HG03439 (cell line): ENCODE data around the gene CD68.
"Not testable (repeated sequence)": the region's sequence is repeated elsewhere in the genome, so short reads cannot be mapped to it uniquely, and the experiment has no call there.

Experiments
- ATAC-seq: cut with Tn5 transposase; IDR thresholded peaks from one replicate; pipeline ENCODE4 v1.9.1; 2021; ENCODE audit warnings: mild to moderate bottlenecking, moderate library complexity; ENCODE audit not compliant: unreplicated experiment

The CD68 gene

GRCh38 chr17:7580604-7581575 lies 1.5 kb downstream of the CD68 start:
- ATAC-seq: no peak

DNA sequence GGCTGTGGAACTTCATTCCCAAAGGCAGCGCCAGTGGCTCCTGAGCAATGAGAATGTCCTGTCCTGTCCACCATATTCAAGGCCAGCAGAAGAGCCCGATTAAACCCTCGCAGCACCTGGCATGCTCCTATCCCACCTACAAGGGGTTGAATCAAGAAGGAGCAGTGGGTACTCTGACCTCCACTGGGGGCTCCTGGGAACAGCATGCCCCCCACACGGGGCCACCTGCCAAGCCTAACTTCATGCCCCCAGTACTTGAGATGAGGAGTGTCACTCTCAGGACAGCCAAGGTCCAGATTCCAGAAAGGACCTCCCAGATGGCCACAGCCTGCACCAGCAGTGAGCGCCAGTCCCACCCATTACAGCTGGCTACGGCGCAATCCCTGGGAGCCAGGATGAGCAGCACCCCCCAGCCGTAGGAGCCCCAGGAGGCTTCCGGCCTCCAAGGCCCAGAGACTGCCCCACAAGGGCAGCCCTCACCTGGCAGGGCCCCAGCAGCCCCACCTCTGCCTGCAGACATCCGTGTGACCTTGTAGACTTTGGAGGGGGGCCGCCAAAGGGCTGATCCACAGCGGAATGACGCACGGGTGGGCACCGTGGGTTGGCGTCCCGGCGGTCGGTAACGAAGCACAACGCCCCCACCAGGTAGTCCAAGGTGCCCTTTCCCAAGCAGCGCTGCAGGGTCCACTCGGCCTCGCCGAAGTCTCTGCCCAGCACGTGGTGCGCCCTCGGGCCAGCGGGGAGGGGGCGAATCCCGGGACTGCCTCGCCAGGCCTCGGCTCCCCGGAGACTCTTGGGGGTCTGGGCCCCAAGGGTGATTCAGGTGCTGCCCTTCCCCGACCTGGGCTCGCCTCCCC lies 3.2 kb downstream of the CD68 start:
- no peak for ATAC-seq

- peak; percentile 67 for ATAC-seq
These were observed 4.0 kb downstream of the CD68 start, which contains the start of gene MPDU1 for GRCh38 chr17:7583253-7584109. MPDU1 (plus strand) TSS chr17:7583852; CDS start chr17:7583863, 11 bp downstream.

- ATAC-seq: no peak
These were observed 7.4 kb downstream of the CD68 start for GRCh38 chr17:7586673-7587419.

GRCh38 chr17:7587420-7588151 lies 8.1 kb downstream of the CD68 start:
- ATAC-seq: no peak

DNA sequence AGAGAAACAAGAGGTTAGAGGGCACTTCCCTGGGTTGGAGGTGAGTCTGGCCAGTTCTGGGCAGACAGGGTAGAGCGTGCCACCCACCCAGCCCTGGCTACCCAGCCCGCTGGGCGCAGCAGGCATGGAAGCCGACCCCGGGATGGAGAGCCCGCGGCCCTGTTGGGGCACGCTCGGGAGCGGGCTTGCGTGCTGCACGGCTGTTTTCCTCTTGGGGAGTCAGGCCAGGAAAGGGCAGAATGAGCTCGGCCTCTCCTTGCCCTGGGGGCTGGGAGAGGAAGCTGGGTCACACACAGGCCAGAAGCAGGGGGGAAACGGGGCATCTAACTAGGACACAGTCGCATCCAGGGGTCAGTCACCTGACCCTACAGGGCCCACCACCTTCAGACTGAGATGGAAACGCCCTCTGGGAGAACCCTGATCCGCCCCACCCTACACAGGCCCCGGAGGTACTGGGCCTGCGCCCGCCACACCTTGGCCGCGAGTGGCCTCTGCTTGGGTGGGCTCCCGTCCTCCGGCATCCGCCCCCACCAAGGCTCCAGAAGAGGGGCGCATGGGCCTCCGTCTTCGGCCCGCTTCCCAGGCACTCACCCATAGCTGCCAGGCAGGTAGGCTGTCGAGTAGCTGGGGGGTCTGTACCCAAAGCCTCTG lies 9.2 kb downstream of the CD68 start:
- no peak for ATAC-seq

DNA sequence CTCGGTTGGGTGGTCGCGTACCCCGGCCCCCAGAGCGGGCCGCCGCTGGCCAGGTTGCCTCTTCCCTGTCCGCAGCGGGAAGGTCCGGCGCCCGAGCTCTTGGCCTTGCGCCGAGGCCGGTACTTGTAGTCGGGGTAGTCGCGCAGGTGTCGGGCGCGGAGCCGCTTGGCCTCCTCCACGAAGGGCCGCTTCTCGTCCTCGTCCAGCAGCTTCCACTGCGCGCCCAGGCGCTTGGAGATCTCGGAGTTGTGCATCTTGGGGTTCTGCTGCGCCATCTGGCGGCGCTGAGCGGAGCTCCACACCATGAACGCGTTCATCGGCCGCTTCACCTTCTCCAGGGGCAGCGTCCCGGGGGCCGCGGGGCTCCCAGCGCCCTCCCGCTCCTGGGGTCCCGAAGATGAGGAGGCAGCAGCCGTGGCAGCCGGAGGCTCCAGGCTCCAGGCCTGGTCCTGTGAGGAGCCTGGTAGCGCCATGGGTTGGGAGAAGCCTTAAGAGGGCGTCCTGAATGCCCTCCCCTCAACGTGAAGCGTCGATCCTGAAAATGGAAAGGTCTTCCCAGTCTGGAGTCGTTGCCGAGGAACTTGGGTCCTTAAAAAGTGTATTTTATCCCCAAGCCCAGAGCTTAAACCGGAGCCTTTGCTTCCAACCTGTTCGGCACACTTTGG lies 9.9 kb downstream of the CD68 start:
- ATAC-seq: no peak

DNA sequence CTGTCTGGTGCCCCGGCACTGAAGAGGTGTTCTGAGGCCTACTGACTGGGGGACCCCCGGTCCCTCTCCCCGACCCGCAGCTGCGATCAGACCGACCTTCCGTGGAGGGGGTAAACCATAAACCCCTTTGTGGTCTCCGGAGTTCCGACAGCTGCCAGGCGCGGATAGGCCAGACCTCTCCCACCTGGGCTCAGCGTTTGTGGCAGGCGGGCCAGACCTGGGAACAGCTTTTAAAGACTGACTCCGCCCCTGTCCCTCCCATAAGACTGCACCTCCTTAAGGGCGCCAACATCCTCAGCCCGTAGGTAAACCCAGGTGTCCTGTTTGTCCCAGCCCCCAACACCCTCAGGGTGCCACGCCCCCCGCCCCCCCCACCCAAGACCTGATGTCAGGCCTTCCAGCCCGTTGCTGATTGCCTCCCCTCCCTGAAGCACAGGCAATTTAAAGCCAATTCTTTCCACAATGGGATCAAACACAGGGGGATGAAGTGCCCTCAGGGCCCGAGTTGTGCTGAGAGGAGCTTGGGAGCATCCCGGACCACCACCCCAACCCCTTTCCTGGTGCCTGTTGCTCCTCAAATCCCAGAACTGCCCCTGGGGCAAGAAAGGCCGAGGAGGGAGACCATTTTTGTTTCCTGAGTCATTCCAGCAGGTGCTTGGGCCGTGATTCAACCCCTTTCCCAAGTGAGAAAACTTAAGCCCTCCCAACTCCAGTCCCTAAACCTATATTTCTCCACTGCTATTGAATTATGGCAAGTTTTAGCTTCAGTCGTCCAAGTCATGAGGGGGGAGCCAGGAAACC lies 10.7 kb downstream of the CD68 start, which contains the start of gene SOX15:
TSS of gene SOX15 (minus strand) at position 204 of the 801 bp plus-strand sequence. CDS start 418 bp downstream, outside the sequence.
- no peak for ATAC-seq

DNA sequence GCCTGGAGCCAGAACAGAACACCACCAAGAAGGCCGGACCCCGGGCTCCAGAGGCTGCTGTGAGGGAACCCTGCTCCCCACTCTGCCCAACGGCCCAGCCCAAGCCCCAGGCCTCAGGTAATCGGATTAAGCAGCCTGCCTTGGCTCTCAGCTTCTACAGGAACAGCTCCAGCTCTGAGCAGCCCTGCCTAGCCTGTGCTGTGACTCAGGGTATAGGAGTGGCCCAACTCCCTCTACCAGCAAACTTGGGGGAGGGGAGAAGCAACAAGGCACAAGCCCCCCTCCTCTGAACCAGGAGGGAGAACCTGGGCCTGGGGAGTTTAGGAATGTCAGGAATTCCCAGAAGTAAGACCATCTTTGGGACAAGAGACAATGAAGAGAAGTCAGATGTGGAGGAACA lies 11.3 kb downstream of the CD68 start:
- no peak for ATAC-seq

DNA sequence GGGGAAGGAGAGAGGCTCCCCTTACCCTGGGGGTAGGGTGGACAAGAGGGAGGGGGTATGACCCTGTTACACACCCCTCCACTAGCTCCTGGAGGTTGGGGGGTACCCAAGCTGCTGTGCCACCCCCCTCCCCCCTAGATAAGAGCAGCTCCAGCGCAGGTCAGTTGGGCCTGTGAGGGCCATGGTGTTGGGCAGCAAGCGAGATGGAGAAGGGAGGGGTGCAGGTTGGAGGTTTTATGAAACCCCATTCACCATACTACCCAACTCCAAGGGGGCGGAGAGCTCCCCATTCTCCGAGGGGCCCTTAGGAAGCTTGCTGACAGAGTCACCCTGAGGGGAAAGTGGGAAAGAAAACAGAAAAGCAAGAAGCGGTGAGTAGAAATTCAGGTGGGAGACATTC lies 12.2 kb downstream of the CD68 start:
- no peak for ATAC-seq

DNA sequence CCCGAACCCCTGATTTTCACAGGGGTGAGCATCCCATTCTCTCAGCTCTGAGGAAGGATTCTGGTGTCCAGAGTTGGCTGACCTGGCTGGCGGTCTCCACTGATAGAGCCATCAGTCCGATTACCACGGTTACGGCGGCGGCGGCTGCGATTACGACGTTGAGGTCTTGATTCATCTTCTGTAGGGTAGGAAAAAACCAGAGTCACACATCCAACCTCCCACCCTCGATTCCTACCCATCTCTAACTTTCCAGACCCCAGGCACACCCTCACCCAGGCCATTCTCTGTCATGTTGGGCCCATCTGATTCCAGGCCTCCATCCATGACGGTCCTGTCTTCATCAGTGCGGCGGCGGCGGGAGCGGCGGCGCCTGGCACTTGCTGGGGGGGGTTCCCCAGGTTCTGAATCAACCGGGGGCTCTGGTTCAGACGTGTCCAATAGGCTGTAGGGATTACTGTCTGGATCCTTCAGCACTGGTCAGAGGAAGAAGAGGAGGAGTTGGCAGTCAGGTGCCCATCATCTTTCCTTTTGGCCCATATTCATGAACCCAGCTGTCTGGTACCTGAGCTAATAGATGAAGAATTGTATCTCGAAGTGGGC lies 13.1 kb downstream of the CD68 start:
- ATAC-seq: no peak

- no peak for ATAC-seq
These were observed 13.9 kb downstream of the CD68 start for GRCh38 chr17:7593296-7593695.

DNA sequence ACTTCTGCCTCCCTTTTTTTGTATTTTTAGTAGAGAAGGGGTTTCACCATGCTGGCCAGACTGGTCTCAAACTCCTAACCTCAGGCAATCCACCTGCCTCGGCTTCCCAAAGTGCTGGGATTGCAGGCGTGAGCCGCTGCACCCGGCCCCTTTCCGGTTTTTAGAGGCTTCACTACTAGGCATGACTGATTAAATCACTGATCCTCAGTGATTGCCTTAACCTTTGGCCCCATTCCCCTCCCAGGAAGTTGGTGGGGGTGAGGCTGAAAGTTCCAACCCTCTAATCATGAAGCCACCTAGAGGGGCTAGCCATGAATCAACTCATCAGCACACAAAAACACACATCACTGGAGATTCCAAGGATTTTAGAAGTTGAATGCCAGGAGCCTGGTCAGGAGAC lies 18.1 kb downstream of the CD68 start:
- not testable (repeated sequence) for ATAC-seq

DNA sequence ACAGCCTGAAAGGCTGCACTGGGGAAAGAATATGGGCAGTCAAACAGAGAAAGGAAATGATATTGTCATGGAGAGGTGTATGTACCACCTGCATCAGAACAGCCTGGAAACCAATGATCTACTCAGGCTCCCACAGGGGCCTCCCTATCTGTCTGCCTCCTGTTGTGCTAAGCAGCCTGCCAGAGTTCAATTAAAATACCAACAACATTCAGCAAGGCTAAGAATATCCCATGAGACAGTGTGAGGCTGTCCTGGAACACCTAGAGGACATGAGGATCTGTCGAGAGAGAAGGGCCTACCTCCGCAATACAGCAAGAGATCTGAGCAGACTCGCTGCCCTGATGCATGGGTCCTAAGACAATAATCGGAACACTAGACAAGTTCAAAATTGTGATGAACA lies 26.8 kb downstream of the CD68 start:
- ATAC-seq: no peak

- no peak for ATAC-seq
These were observed 31.2 kb downstream of the CD68 start for GRCh38 chr17:7610641-7611040.

DNA sequence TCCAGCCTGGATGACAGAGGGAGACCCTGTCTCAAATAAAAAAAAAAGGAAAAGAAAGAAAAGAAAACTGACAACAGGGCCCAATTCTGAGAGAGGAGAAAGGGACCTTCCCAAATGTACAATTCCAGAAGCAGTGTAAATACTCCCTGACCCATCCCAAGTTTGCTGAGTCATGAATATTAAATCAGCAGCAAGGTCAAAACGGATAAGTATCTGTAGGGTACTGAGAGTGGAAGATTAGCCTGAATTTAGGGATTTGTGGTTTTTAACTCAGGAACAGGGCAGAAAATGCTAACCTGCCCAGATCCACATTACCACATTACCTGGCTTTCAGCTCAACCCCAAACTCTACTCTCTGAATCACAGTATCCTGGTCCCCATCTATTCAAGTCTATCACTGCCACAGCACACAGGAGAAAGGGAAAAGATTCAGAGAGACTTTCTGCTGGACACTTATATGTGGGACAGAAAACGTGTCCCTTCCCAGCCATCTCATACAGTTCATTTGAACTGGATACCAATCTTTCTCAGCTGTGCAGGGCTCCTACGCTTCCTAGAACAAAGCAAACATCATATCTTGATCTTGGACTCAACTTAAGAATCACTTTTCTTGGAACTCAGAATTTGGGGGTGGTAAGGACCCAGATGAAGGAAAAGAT lies 32.3 kb downstream of the CD68 start:
- ATAC-seq: no peak

- no peak for ATAC-seq
These were observed 32.8 kb downstream of the CD68 start for GRCh38 chr17:7612294-7612640.
